ENCODE measurements around the gene IL11RA.
"Not testable (repeated sequence)": the region's sequence is repeated elsewhere in the genome, so short reads cannot be mapped to it uniquely, and the experiment has no call there.

IL11RA gene

GRCh38 chr9:34638138-34638445, 13.9 kb upstream of the IL11RA start:
- Histone ChIP-seq H3K27me3 (ENCODE audit: insufficient read depth, poor library complexity, severe bottlenecking) (no peaks in the 10 kb centered on the region), H3K27ac (ENCODE audit: poor library complexity, severe bottlenecking) (peak overlapping the region; percentile 51), H3K9me3 (ENCODE audit: severe bottlenecking) (no peaks in the 10 kb centered on the region), H3K36me3 (ENCODE audit: low read depth) (peaks cover 10% of the 10 kb centered on the region; the same call in 1 of the 2 replicates), H3K4me1 (ENCODE audit: insufficient read depth, poor library complexity, severe bottlenecking) (no peaks in the 10 kb centered on the region), H3K4me3 (ENCODE audit: severe bottlenecking) (peak overlapping the region; percentile 79)
- ATAC-seq (ENCODE audit: low read depth) = no peak
- TF ChIP-seq, protein P1, sequence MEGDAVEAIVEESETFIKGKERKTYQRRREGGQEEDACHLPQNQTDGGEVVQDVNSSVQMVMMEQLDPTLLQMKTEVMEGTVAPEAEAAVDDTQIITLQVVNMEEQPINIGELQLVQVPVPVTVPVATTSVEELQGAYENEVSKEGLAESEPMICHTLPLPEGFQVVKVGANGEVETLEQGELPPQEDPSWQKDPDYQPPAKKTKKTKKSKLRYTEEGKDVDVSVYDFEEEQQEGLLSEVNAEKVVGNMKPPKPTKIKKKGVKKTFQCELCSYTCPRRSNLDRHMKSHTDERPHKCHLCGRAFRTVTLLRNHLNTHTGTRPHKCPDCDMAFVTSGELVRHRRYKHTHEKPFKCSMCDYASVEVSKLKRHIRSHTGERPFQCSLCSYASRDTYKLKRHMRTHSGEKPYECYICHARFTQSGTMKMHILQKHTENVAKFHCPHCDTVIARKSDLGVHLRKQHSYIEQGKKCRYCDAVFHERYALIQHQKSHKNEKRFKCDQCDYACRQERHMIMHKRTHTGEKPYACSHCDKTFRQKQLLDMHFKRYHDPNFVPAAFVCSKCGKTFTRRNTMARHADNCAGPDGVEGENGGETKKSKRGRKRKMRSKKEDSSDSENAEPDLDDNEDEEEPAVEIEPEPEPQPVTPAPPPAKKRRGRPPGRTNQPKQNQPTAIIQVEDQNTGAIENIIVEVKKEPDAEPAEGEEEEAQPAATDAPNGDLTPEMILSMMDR (IDR thresholded peaks at IDR 0.05; ENCODE audit: poor library complexity, severe bottlenecking) = no peak
- no peak for DNase-seq (ENCODE audit: low spot score)

DNA sequence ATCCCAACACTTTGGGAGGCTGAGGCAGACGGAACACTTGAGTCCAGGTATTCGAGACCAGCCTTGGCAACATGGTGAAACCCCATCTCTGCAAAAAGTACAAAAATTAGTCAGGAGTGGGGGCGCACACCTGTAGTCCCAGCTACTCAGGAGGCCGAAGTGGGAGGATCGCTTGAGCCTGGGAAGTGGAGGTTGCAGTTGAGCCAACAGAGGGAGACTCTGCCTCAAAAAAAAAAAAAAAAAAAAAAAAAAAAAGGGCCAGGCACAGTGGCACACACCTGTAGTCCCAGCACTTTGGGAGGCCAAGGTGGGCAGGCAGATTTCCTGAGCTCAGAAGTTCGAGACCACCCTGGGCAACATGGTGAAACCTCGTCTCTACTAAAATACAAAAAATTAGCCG, 12.7 kb upstream of the IL11RA start:
- not testable (repeated sequence) for H3K27me3 ChIP-seq (ENCODE audit: insufficient read depth, poor library complexity, severe bottlenecking); H3K9me3 ChIP-seq (ENCODE audit: severe bottlenecking); H3K36me3 ChIP-seq (ENCODE audit: low read depth); ATAC-seq (ENCODE audit: low read depth); DNase-seq (ENCODE audit: low spot score); H3K27ac ChIP-seq (ENCODE audit: poor library complexity, severe bottlenecking); H3K4me1 ChIP-seq (ENCODE audit: insufficient read depth, poor library complexity, severe bottlenecking); H3K4me3 ChIP-seq (ENCODE audit: severe bottlenecking)

- TF ChIP-seq, protein P1 (IDR thresholded peaks at IDR 0.05; ENCODE audit: poor library complexity, severe bottlenecking) = no peak
- peaks cover 6% of the 10 kb centered on the region for H3K4me1 ChIP-seq (ENCODE audit: insufficient read depth, poor library complexity, severe bottlenecking)
- H3K9me3 ChIP-seq (ENCODE audit: severe bottlenecking) = no peaks in the 10 kb centered on the region
- DNase-seq (ENCODE audit: low spot score) (no peak), ATAC-seq (ENCODE audit: low read depth) (no peak)
- no peaks in the 10 kb centered on the region for H3K36me3 ChIP-seq (ENCODE audit: low read depth)
- H3K27me3 ChIP-seq (ENCODE audit: insufficient read depth, poor library complexity, severe bottlenecking) = no peaks in the 10 kb centered on the region
- no peak overlapping the region for H3K4me3 ChIP-seq (ENCODE audit: severe bottlenecking)
- H3K27ac ChIP-seq (ENCODE audit: poor library complexity, severe bottlenecking) = no peak overlapping the region
Measured at GRCh38 chr9:34642679-34643078, 9.3 kb upstream of the IL11RA start.

- Histone ChIP-seq H3K27ac (ENCODE audit: poor library complexity, severe bottlenecking) (no peak overlapping the region), H3K4me1 (ENCODE audit: insufficient read depth, poor library complexity, severe bottlenecking) (peaks cover 7% of the 10 kb centered on the region), H3K4me3 (ENCODE audit: severe bottlenecking) (no peak overlapping the region), H3K27me3 (ENCODE audit: insufficient read depth, poor library complexity, severe bottlenecking) (no peaks in the 10 kb centered on the region), H3K36me3 (ENCODE audit: low read depth) (peaks cover 21% of the 10 kb centered on the region; the same call in 1 of the 2 replicates), H3K9me3 (ENCODE audit: severe bottlenecking) (no peaks in the 10 kb centered on the region)
- TF ChIP-seq, protein P1 (IDR thresholded peaks at IDR 0.05; ENCODE audit: poor library complexity, severe bottlenecking) = no peak
- DNase-seq (ENCODE audit: low spot score) (no peak), ATAC-seq (ENCODE audit: low read depth) (no peak)
Measured at GRCh38 chr9:34644766-34645314, 7.1 kb upstream of the IL11RA start.

GRCh38 chr9:34646211-34647083, 5.5 kb upstream of the IL11RA start, which contains the start of gene GALT:
Gene GALT (plus strand): TSS chr9:34646675. CDS start chr9:34646705, 30 bp downstream.
- Histone ChIP-seq H3K27ac (ENCODE audit: poor library complexity, severe bottlenecking) (peak within 1 kb of the TSS; percentile 31), H3K9me3 (ENCODE audit: severe bottlenecking) (no peaks in the 10 kb centered on the region), H3K36me3 (ENCODE audit: low read depth) (peaks cover 22% of the 10 kb centered on the region; the same call in 1 of the 2 replicates), H3K4me1 (ENCODE audit: insufficient read depth, poor library complexity, severe bottlenecking) (peaks cover 9% of the 10 kb centered on the region), H3K27me3 (ENCODE audit: insufficient read depth, poor library complexity, severe bottlenecking) (no peaks in the 10 kb centered on the region), H3K4me3 (ENCODE audit: severe bottlenecking) (peak within 1 kb of the TSS; percentile 50)
- TF ChIP-seq, protein P1 (IDR thresholded peaks at IDR 0.05; ENCODE audit: poor library complexity, severe bottlenecking) = peak; percentile 56
- peak; percentile 90 for DNase-seq (ENCODE audit: low spot score)
- ATAC-seq (ENCODE audit: low read depth) = peak; percentile 75

All from RWPE2 (cell line).